AG09309 (cell line): ENCODE results near the gene EYS.

ENCODE experiments used
- DNase-seq: peaks from one replicate; pipeline ENCODE4 v3.0.0-alpha.2; 2010; ENCODE audit warnings: low read depth
- H3K4me3 ChIP-seq: 2 replicates; pipeline ENCODE4 v1.5.1; 2011; ENCODE audit warnings: mild to moderate bottlenecking, low read depth, low read length, moderate library complexity; ENCODE audit not compliant: control insufficient read depth
- TF ChIP-seq, protein P1 (sequence below): IDR thresholded peaks from 2 replicates; pipeline ENCODE4 v1.5.1; 2011; ENCODE audit warnings: mild to moderate bottlenecking, low read depth, low read length, inconsistent platforms; ENCODE audit not compliant: insufficient read depth, control insufficient read depth; ENCODE audit errors: missing control alignments

The EYS gene

DNA sequence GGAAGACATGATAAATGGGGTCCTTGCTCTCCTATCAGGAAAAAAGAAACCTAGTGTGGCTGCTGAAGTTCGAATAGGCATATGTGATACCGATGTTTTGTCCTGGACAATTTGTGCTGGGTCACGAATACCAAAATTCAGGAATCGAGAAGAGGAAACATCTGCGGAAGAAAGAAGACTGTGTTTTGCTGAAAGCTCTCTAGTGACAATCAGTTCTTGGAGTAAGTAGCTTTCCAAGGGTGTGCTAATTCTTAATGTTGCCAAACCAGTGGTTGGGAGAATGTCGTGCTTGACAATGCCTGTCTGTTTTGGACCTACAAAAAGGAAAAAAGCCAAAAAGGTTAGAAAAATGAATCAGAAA lies 1115.4 kb downstream of the EYS start:
- H3K4me3 ChIP-seq = no peak overlapping the region
- TF ChIP-seq, protein P1, sequence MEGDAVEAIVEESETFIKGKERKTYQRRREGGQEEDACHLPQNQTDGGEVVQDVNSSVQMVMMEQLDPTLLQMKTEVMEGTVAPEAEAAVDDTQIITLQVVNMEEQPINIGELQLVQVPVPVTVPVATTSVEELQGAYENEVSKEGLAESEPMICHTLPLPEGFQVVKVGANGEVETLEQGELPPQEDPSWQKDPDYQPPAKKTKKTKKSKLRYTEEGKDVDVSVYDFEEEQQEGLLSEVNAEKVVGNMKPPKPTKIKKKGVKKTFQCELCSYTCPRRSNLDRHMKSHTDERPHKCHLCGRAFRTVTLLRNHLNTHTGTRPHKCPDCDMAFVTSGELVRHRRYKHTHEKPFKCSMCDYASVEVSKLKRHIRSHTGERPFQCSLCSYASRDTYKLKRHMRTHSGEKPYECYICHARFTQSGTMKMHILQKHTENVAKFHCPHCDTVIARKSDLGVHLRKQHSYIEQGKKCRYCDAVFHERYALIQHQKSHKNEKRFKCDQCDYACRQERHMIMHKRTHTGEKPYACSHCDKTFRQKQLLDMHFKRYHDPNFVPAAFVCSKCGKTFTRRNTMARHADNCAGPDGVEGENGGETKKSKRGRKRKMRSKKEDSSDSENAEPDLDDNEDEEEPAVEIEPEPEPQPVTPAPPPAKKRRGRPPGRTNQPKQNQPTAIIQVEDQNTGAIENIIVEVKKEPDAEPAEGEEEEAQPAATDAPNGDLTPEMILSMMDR = no peak
- DNase-seq = no peak

DNA sequence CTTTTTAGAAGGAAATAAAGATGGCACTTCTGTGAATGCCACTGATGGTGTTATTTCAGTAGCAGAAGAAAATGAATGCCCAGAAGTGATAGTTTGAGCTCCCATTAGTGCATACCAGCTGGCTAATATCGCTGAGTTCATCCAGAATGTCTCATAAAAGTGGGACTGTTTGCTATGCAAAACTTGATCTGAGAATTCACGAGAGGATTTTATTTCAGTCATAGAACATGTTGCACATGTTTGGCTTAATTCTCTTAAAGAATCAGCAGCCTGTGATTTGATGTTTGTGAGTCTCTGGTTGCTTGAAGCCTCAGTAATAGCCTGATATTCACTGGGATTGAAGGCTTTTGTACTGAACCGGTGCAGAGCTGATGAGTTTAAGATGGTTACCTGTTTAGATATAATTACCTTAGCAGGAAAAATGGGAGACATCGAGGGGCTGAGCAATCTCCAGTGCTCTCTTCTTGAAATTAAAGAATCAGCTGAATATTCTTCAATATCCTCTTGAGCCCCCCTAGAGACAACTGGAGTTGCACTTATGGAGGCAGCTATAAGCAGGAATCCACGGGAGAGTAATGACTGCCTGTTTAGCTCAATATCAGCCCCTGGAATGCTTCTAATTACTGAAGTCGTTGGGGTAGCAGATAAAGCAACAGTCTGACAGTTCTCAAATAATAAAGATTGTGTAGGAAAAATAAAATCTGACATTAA lies 1115.9 kb downstream of the EYS start:
- DNase-seq = no peak
- TF ChIP-seq, protein P1 = no peak

DNA sequence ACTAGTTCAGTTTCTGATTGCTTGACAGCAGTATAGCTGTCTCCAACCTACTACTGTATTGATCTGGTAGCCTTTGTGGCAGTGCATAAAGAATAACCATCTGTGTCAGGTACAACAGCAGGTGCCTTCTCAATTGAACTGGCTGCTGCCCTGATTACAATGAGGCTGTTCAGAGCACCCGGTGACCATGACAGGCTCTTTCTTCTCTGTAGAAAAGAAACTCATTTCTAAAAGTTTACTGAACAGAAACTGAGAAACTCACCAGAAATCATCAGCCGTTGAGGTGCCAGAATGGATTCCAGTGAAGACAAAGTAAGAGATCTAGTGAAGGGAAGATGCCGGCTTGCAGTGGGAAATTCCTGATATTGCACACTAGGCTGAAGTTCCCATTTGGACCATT lies 1117.1 kb downstream of the EYS start:
- no peak for DNase-seq
- no peak overlapping the region for H3K4me3 ChIP-seq
- TF ChIP-seq, protein P1 = no peak

More for the DNA sequence above, 1115.9 kb downstream of the EYS start:
- no peak overlapping the region for H3K4me3 ChIP-seq

DNA sequence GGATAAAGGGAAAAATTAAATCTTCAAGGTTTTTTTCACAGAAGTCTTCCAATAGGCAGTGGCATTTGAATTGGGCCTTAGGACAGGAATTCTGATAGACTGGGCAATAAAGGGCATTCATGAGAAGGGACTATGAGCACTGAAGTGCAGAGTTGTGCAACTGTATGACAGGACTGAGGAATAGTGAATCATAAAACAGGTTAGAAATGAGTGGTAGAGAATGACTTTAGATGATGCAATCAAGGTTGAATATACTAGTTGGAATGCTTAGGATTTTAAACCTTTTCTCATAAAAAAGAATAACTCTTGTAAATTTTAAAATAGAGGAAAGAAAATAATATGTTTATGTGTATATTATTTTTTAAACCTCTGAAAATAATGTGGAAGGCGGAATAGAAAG lies 1126.7 kb downstream of the EYS start:
- no peak overlapping the region for H3K4me3 ChIP-seq
- no peak for DNase-seq
- TF ChIP-seq, protein P1 = no peak

DNA sequence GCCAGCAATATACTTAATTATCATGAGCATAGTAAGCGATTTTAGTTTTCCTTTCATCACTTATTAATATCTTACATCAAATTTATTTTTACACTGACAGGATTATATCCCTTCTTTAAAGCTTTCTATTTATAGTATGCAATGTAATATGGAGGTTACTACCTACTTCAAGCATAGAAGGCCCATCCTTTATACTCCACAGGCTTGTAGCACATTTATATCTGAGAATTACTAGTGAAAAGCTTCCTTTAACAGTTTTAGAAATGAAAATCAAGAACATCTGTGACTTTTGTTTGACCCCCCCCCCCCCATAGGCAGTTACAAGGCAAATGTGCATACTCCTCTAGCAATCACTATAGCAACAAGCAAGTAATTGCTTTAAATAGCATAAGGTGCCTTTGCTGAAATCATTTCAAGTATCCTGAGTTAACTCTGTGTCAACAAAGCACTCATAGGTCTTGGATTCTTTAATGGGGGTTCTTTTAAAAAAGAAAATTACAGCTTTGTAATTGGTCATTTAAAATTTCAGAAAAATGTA lies 1153.7 kb downstream of the EYS start:
- TF ChIP-seq, protein P1 = no peak
- no peak overlapping the region for H3K4me3 ChIP-seq
- DNase-seq = no peak

DNA sequence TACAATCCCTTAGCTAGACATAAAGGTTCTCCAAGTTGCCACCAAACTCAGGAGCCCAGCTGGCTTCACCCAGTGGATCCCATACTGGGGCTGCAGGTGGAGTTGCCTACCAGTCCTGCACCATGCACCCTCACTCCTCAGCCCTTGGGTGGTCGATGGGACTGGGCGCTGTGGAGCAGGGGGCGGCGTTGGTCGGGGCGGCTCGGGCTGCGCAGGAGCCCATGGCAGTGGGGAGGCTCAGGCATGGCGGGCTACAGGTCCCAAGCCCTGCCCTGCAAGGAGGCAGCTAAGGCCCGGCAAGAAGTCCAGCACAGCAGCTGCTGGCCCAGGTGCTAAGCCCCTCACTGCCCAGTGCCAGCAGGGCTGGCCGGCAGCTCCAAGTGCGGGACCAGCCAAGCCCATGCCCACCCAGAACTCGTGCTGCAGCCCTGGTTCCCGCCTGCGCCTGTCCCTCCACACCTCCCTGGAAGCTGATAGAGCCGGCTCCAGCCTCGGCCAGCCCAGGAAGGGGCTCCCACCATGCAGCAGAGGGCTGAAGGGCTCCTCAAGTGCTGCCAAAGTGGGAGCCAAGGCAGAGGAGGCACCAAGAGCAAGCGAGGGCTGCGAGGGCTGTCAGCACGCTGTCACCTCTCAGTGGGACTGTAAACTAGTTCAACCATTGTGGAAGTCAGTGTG lies 1159.3 kb downstream of the EYS start:
- TF ChIP-seq, protein P1 = no peak
- H3K4me3 ChIP-seq = no peak overlapping the region
- DNase-seq = no peak

DNA sequence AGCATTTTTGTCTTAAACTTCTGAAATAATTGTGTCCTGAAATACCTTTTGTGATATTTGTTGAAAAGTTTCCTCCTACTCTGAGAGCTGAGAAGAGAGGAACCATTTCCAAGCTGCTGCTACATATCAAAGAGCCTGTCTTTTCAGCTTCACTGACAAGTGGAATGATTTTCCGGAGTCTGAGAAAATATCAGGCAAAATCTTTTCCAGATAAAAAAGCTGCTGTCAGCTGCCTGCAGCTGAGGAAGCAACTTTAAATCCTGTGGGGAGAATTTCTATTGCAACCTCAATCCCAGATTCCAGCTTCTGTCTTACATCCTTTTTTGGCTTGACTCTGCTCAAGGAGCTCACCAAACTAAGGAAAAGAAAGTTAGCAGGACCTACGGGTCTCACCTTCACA lies 1167.1 kb downstream of the EYS start:
- H3K4me3 ChIP-seq = no peak overlapping the region
- TF ChIP-seq, protein P1 = no peak
- no peak for DNase-seq
